ENCODE data around the gene RASSF3. TPM values are rescaled to one million over a fixed set of nuclear protein-coding genes. Genes with fewer than 3 reads are reported as not detected.
A peak's percentile ranks its signal among the peaks of the same experiment; 100 is the strongest.

RASSF3 gene
- total RNA-seq, 1 donor from 2014 or later, result 43.5 TPM

DNA sequence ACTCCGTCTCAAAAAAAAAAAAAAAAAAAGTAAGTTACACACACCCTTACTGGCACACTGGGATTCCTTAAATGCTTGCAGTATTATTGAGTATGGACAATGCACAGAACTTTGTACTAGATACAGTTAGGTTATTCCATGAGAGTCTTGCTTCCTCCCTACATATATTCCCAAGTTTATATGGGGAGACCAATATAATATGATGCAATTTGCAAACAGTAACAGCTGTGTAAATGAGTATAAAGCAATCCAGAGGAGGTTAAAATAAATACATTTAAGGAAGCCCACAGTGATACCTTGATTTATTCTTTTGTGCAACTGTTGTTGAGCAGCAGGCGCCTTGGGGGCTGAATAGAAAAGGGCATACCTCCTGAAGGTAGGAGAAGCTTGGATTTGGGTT, 26.6 kb downstream of the RASSF3 start:
- Mint-ChIP-seq H3K27ac (ENCODE audit: unreplicated experiment) (no peak overlapping the region), H3K4me3 (ENCODE audit: unreplicated experiment) (no peak overlapping the region), H3K4me1 (ENCODE audit: unreplicated experiment) (peaks cover 27% of the 10 kb centered on the region), H3K9me3 (ENCODE audit: unreplicated experiment) (no peaks in the 10 kb centered on the region), H3K36me3 (ENCODE audit: low read depth, unreplicated experiment) (peaks cover 10% of the 10 kb centered on the region), H3K27me3 (ENCODE audit: unreplicated experiment) (peaks cover 2% of the 10 kb centered on the region)
- TF ChIP-seq, protein P1, sequence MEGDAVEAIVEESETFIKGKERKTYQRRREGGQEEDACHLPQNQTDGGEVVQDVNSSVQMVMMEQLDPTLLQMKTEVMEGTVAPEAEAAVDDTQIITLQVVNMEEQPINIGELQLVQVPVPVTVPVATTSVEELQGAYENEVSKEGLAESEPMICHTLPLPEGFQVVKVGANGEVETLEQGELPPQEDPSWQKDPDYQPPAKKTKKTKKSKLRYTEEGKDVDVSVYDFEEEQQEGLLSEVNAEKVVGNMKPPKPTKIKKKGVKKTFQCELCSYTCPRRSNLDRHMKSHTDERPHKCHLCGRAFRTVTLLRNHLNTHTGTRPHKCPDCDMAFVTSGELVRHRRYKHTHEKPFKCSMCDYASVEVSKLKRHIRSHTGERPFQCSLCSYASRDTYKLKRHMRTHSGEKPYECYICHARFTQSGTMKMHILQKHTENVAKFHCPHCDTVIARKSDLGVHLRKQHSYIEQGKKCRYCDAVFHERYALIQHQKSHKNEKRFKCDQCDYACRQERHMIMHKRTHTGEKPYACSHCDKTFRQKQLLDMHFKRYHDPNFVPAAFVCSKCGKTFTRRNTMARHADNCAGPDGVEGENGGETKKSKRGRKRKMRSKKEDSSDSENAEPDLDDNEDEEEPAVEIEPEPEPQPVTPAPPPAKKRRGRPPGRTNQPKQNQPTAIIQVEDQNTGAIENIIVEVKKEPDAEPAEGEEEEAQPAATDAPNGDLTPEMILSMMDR (IDR thresholded peaks at IDR 0.05; ENCODE audit: unreplicated experiment), result no peak
- no peak for DNase-seq (ENCODE audit: low spot score)

DNA sequence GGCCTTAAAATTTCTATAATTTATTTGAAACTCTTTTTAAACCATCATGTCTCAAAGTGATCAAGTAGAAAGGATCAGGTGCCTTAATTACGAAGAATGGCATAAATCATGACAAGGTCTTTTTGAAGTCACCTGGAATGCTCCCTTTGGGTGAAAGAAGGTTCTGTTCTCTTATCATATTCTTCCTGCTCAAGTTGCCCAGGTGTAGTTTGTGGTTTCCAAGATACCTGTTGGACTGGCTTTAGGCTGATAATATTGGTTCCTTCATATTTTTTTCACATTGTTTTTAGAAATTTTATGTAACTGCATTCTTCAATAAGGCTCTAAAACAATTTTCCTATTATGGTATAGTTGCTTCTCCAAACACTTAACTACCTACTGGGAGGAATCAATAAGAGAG, 29.2 kb downstream of the RASSF3 start:
- peaks cover 3% of the 10 kb centered on the region for H3K36me3 Mint-ChIP-seq (ENCODE audit: low read depth, unreplicated experiment)
- no peaks in the 10 kb centered on the region for H3K27me3 Mint-ChIP-seq (ENCODE audit: unreplicated experiment)
- no peak for DNase-seq (ENCODE audit: low spot score)
- TF ChIP-seq, protein P1 (IDR thresholded peaks at IDR 0.05; ENCODE audit: unreplicated experiment), result no peak
- H3K4me1 Mint-ChIP-seq (ENCODE audit: unreplicated experiment), result peaks cover 23% of the 10 kb centered on the region
- H3K27ac Mint-ChIP-seq (ENCODE audit: unreplicated experiment), result no peak overlapping the region
- no peaks in the 10 kb centered on the region for H3K9me3 Mint-ChIP-seq (ENCODE audit: unreplicated experiment)
- no peak overlapping the region for H3K4me3 Mint-ChIP-seq (ENCODE audit: unreplicated experiment)

DNA sequence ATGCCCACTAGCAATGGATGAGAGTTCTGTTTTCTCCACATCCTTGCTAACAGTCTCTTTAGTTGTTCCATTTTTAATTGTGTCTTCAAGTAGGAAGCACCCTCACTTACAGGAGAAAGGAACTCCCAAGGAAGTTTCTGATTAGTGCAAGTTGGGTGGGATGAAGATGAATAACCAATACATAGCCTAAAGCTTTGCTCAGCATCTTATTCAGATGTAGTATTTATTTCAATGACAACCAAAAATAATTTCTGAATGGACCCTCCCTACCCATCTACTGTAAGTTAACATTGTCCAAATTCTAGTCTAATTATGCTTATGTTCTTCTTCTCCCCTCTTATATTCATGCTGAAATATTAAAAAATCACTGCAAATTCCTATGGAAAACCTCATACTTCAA, 36.0 kb downstream of the RASSF3 start:
- H3K27ac Mint-ChIP-seq (ENCODE audit: unreplicated experiment), result no peak overlapping the region
- peaks cover 35% of the 10 kb centered on the region for H3K4me1 Mint-ChIP-seq (ENCODE audit: unreplicated experiment)
- H3K36me3 Mint-ChIP-seq (ENCODE audit: low read depth, unreplicated experiment), result peaks cover 14% of the 10 kb centered on the region
- TF ChIP-seq, protein P1 (IDR thresholded peaks at IDR 0.05; ENCODE audit: unreplicated experiment), result no peak
- DNase-seq (ENCODE audit: low spot score), result no peak
- peaks cover 2% of the 10 kb centered on the region for H3K27me3 Mint-ChIP-seq (ENCODE audit: unreplicated experiment)
- H3K9me3 Mint-ChIP-seq (ENCODE audit: unreplicated experiment), result no peaks in the 10 kb centered on the region
- no peak overlapping the region for H3K4me3 Mint-ChIP-seq (ENCODE audit: unreplicated experiment)

DNA sequence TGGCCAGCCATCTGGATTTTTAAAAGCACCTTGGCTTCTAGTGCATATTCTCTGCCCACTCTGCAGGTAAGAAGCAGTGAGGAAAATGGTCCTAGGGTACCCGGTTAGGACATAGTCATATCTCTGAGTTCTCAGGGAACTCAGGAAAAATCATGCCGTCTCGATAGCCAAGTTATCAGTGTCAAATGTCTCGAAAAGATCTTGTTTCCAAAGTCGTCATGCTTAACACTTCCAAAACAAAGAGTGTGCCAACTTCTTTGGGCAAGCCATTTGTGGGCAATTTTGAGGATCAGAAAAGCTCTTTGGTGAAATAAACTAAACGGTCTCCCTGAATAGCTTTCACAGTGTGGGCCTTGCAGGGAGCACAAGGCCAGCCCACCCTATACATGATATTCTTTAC, 39.2 kb downstream of the RASSF3 start:
- no peak overlapping the region for H3K27ac Mint-ChIP-seq (ENCODE audit: unreplicated experiment)
- no peak for DNase-seq (ENCODE audit: low spot score)
- H3K36me3 Mint-ChIP-seq (ENCODE audit: low read depth, unreplicated experiment), result peaks cover 14% of the 10 kb centered on the region
- peaks cover 2% of the 10 kb centered on the region for H3K27me3 Mint-ChIP-seq (ENCODE audit: unreplicated experiment)
- H3K4me3 Mint-ChIP-seq (ENCODE audit: unreplicated experiment), result peak overlapping the region; percentile 11
- H3K4me1 Mint-ChIP-seq (ENCODE audit: unreplicated experiment), result peaks cover 31% of the 10 kb centered on the region
- no peaks in the 10 kb centered on the region for H3K9me3 Mint-ChIP-seq (ENCODE audit: unreplicated experiment)
- TF ChIP-seq, protein P1 (IDR thresholded peaks at IDR 0.05; ENCODE audit: unreplicated experiment), result no peak

DNA sequence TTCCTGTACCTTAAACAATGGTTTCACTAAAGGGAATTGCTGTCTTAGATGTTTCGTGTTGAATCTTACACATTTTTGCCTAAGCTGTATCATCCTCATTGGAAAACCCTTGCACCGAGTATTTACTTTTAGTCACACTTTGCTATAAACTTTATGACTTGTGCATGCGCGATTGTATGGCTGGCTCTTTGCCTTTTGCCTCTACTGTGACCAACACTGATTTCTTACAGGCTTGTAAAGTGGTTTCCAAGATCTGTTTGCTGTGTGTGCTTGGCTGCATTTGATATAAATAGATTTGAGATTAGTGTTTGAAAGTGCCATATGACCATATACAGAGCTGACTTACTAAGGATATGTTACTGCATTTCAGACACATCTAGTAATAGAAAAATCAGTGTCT, 40.5 kb downstream of the RASSF3 start:
- Mint-ChIP-seq H3K9me3 (ENCODE audit: unreplicated experiment) (no peaks in the 10 kb centered on the region), H3K36me3 (ENCODE audit: low read depth, unreplicated experiment) (peaks cover 14% of the 10 kb centered on the region), H3K4me1 (ENCODE audit: unreplicated experiment) (peaks cover 33% of the 10 kb centered on the region), H3K4me3 (ENCODE audit: unreplicated experiment) (no peak overlapping the region), H3K27me3 (ENCODE audit: unreplicated experiment) (peaks cover 2% of the 10 kb centered on the region), H3K27ac (ENCODE audit: unreplicated experiment) (no peak overlapping the region)
- TF ChIP-seq, protein P1 (IDR thresholded peaks at IDR 0.05; ENCODE audit: unreplicated experiment), result no peak
- no peak for DNase-seq (ENCODE audit: low spot score)
